Mucosa of rectum (tissue), 2 donors: ENCODE results near the gene TICRR.

Experiments
- H3K27ac ChIP-seq, 2 donors: one replicate each; pipeline ENCODE4 v1.7.0; 2013; ENCODE audit warnings: inconsistent platforms in 2 of 2, low read depth in 2 of 2, low read length in 2 of 2
- H3K27me3 ChIP-seq, 2 donors: one replicate each; pipeline ENCODE4 v1.7.0; 2013; ENCODE audit warnings: low read length in 2 of 2; ENCODE audit not compliant: control insufficient read depth in 2 of 2, insufficient read depth in 2 of 2
- H3K36me3 ChIP-seq, 2 donors: one replicate each; pipeline ENCODE4 v1.7.0; 2013; ENCODE audit warnings: low read length in 2 of 2; ENCODE audit not compliant: control insufficient read depth in 2 of 2, insufficient read depth in 2 of 2
- H3K4me1 ChIP-seq, 2 donors: one replicate each; pipeline ENCODE4 v1.7.0; 2013; ENCODE audit warnings: low read length in 2 of 2, mild to moderate bottlenecking in 1 of 2; ENCODE audit not compliant: control insufficient read depth in 2 of 2, insufficient read depth in 2 of 2
- H3K4me3 ChIP-seq, 2 donors: one replicate each; pipeline ENCODE4 v1.7.0; 2013; ENCODE audit warnings: low read length in 2 of 2
- H3K9ac ChIP-seq, 2 donors: one replicate each; pipeline ENCODE4 v1.7.0; 2013; ENCODE audit warnings: low read length in 2 of 2, low read depth in 1 of 2, mild to moderate bottlenecking in 1 of 2
- H3K9me3 ChIP-seq, 2 donors: one replicate each; pipeline ENCODE4 v1.7.0; 2013; ENCODE audit warnings: low read length in 2 of 2; ENCODE audit not compliant: control insufficient read depth in 2 of 2
- donor health status: healthy.
- donor health status: Normal muscosa, but diverticular disease.

Gene TICRR

DNA sequence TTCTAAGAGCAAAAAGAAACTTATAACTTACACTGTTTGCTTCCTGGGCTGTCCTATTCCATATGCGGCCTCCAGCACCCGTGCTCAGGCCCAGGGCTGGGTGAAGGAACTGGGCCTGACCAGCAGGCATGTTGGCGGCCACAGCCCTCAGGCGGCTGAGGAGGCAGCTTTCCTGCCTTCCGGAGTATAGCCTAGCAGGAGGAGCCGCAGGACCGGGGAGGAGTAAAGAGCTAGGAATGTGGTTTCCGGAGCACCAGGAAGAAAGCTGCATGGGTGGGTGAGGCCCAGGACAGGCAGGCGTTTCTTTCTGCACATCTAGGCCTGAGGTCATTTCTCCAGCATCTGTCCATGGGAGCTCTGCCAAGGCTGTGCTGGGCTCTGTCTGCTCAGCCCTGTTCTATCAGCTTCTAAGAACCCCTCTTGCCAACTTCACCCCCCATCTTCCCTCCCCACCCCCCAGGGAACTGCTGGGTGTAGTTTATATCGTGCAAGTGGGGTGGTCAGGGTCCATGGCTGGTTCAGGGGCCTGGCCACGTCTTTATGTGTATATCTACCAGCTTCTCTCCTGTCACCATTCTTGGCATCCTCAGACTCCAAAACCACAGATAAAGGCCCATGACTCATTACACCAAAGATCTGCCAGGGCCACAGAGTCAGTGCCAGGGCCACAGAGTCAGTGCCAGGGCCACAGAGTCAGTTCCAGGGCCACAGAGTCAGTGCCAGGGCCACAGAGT lies 87.8 kb downstream of the TICRR start:
- peaks cover 19 to 21% of the 10 kb centered on the region in 2 donors for H3K4me1 ChIP-seq
- peak overlapping the region; percentile 88 to 90 for H3K27ac ChIP-seq
- H3K27me3 ChIP-seq: peaks cover 0 to 3% of the 10 kb centered on the region in 2 donors
- peak overlapping the region; percentile 28 to 59 for H3K4me3 ChIP-seq
- H3K9ac ChIP-seq: peak overlapping the region; percentile 53 to 65
- H3K9me3 ChIP-seq: no peaks in the 10 kb centered on the region
- H3K36me3 ChIP-seq: no peaks in the 10 kb centered on the region

DNA sequence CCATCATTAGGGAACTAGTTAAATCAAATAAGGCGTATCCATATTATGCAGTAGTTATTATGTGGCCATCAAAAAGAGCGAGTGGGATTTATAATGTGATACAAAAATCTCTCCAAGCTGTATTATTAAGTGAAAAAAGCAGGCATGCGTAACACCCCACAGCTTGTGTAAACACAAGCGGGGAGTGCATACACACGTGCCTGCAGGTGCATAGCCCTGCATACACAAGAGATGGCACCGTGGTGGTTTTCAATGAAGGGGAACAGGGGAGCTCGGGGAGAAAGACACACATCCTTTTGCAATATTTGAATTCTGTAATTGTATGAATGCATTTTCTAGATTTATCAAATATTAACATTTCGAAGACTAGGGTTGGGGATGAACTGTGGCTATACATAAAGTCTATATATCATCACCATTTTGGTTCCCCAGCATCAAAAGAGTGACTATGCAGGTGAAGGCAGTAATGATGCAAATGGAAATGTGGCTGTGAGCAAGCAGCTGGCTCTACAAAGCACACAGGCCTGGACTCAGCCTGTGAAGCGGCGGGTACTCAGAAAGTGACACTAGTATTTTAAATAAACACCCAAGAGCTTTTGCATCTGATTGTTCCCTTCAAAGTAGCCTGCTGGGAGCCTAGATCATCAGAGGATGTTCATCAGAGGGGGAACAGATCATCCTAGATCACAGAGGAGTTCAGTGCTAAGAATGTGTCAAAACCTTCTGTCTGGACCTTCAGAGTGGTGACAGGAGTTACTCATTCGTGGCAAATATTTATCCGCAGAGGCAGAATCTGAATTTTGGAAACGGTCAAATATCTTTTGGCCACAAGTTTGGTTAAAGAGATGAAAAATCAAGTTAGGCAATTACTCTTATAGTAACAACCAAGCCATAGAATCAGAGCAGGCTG lies 89.4 kb downstream of the TICRR start:
- H3K9ac ChIP-seq: peak overlapping the region in 1 of 2 donors; percentile 76
- no peaks in the 10 kb centered on the region for H3K9me3 ChIP-seq
- H3K27me3 ChIP-seq: peaks cover 0 to 3% of the 10 kb centered on the region in 2 donors
- peak overlapping the region in 1 of 2 donors; percentile 61 for H3K27ac ChIP-seq
- H3K4me3 ChIP-seq: peak overlapping the region; percentile 51 to 52
- peaks cover 19 to 21% of the 10 kb centered on the region in 2 donors for H3K4me1 ChIP-seq
- H3K36me3 ChIP-seq: no peaks in the 10 kb centered on the region

DNA sequence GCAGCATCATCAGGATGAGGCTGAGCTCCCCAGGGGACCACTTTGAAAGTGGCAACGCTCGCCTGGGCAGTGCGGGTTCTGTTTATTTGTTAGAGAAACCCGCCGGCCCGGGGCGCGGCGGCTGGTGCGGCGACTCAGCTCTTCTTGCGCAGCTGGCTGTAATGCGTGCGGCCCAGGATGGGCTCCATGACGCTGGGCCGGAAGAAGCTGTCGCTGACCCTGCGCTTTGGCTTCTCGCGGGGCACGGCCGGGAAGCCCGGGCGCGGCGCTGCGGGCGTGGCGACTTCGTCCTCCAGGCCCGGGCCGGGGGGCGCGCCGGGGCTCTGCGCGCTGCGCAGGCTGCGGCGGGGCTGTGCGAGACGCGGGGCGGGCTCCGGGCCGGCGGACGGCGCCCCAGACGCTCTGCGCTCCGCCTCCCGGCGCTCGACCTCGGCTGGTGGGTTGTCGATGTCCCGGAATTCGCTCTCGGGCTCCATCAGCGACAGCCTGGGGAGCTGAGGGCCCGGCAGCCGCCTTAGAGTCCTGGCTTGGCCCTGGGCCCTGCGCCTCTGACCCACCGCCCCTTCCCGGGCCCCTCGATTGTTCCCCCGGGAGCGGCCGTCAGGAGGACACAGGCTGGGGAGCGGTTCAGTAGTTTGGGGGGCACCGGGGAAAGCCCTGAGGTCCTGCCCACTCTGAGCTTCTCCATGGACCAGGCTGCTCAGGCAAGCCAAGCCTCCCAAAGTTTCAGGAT lies 90.3 kb downstream of the TICRR start:
- Histone ChIP-seq H3K27me3 (peaks cover 0 to 3% of the 10 kb centered on the region in 2 donors), H3K9ac (peak overlapping the region; percentile 10 to 76), H3K36me3 (no peaks in the 10 kb centered on the region), H3K4me3 (peak overlapping the region; percentile 51 to 52), H3K4me1 (peaks cover 19 to 21% of the 10 kb centered on the region in 2 donors), H3K27ac (peak overlapping the region; percentile 61 to 71), H3K9me3 (no peaks in the 10 kb centered on the region)

DNA sequence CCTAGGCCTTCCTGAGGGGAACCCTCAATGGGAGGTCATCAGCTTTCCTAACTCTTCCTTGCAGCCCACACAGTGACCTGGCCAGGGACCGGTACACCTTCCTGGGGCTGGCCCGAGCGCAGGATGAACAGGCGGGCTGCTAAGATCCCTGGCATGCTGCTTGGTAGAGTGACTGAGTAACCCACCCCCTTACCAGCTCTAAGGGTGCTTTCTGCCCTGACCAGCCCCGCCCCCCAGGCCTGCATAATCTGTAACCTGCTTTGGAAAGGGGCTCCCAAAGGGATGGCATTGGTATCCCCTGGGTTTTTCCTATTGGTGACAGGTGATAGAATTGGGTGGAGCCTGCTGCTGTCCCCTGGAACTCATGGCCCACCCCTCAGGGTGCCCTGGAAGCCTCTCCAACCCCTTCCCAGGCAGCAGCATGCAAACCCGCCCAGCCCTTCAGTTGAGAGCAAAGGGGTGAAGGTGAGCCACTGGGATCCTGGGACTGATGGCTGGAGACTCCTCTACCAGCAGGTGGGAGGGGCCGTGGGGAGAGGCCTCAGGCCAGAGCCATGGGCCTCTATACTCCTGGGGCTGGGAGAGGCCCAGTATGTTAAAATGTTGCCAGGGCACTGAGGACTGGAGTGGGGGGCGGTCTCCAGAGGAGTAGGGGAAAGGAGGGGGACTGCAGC lies 91.1 kb downstream of the TICRR start:
- Histone ChIP-seq H3K27ac (peak overlapping the region; percentile 61 to 71), H3K4me1 (peaks cover 19 to 24% of the 10 kb centered on the region in 2 donors), H3K36me3 (no peaks in the 10 kb centered on the region), H3K27me3 (peaks cover 0 to 3% of the 10 kb centered on the region in 2 donors), H3K4me3 (peak overlapping the region; percentile 51 to 52), H3K9me3 (no peaks in the 10 kb centered on the region), H3K9ac (peak overlapping the region in 1 of 2 donors; percentile 10)

DNA sequence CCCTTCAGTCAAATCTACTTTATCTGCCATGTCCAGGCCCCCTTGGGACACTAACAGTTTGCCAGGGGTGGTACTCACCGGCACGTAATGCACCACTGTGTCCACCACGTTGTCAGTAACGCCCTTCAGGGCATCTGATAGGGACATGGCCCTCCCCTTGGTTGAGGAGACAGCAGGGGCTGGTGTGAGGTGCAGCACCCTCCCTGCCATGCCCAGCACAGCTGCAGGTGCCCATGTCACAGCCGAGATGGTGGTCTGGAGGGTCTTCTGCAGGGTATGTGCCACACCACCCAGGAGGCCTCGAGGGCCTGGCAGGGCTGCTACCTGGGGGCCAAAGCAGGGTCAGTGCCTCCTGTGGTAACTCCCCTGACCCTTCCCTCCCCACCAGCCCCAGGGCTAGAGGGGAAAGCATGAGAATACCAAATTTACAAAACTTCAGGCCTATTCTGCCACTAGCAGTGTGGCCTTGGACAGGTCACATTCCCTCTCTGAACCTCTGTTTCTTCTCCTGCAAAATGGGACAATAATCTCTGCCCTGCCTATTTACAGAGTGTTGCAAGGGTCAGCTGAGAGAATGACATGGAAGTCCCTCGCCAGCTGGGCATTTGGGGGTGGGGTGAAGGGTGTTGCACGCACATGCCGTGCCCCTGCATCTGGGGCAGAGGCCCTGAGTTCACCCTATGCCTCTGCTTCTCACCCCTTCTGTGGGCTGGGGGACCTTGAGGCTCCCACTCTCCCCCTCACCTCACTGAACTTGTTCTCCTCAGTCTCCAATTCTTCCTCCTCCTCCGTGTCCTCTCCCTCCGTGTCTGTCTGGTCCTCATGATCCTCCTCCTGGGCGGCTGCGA lies 91.8 kb downstream of the TICRR start:
- no peak overlapping the region for H3K4me3 ChIP-seq
- H3K27me3 ChIP-seq: peaks cover 0 to 3% of the 10 kb centered on the region in 2 donors
- peaks cover 19 to 26% of the 10 kb centered on the region in 2 donors for H3K4me1 ChIP-seq
- no peak overlapping the region for H3K27ac ChIP-seq
- no peaks in the 10 kb centered on the region for H3K9me3 ChIP-seq
- H3K36me3 ChIP-seq: no peaks in the 10 kb centered on the region
- no peak overlapping the region for H3K9ac ChIP-seq

DNA sequence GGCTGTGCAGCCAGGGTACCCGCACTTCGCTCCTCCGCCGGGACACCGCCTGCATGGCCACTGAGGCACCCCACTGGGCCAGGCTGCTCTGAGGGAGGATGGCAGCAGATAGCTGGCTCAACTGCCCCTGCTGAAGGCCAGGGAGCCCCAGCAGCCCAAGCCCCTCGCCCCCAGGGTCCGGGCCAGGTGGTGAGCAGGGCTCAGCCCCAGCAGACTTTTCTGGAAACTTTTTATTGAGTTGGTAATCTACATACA lies 92.4 kb downstream of the TICRR start:
- H3K4me3 ChIP-seq: no peak overlapping the region
- H3K27me3 ChIP-seq: peaks cover 0 to 3% of the 10 kb centered on the region in 2 donors
- no peak overlapping the region for H3K9ac ChIP-seq
- H3K9me3 ChIP-seq: no peaks in the 10 kb centered on the region
- H3K27ac ChIP-seq: no peak overlapping the region
- H3K36me3 ChIP-seq: no peaks in the 10 kb centered on the region
- H3K4me1 ChIP-seq: peaks cover 15 to 20% of the 10 kb centered on the region in 2 donors

DNA sequence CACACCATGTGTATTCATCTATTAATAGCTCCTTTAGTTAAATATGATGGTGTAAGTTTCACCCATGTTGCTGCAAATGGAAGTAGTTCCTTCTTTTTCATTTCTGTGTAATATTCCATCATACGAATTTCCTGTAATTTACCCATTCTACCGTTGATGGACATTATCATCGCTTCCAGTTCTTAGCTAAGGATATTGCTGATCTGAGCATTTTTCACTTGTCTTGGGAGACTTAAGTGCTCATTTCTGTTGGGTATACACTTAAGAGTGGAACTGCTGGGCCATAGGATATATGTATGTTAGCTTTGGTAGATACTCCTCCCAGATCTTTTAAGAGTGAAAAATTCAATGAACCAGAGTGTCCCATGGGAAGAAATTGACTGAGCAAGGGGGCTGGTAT lies 92.9 kb downstream of the TICRR start:
- no peak overlapping the region for H3K9ac ChIP-seq

DNA sequence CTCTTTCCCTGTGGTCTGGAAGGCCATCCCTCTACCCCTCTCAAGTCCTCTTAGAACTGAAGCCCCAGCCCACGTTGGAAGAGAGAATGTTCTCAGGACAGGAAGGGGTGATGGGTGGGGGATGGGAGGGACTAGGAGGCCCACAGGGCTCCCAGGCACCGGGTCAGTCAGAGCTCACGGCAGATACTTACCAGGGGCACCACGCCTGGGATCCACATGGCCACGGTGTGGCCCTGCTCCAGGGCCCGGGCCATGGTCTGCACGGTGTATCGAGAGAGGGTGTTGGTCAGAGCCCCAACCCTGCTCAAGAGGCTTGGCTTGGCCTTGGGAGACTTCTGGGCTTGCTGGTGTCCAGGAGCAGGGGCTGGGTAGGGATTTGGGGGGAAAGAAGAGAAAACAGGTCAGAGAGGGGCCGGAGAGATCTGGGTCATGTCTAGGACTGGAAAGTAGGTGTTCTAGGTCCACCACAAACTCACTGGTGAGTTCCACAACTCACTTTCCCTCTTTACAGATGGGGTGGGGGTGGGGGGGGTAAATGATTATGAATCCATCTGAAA lies 94.1 kb downstream of the TICRR start:
- no peak overlapping the region for H3K9ac ChIP-seq
- no peak overlapping the region for H3K27ac ChIP-seq
- H3K9me3 ChIP-seq: no peaks in the 10 kb centered on the region
- no peaks in the 10 kb centered on the region for H3K27me3 ChIP-seq
- peaks cover 9 to 12% of the 10 kb centered on the region in 2 donors for H3K4me1 ChIP-seq
- no peak overlapping the region for H3K4me3 ChIP-seq
- no peaks in the 10 kb centered on the region for H3K36me3 ChIP-seq

More for the DNA sequence above, 92.9 kb downstream of the TICRR start:
- Histone ChIP-seq H3K9me3 (no peaks in the 10 kb centered on the region), H3K27me3 (no peaks in the 10 kb centered on the region), H3K4me1 (peaks cover 10 to 15% of the 10 kb centered on the region in 2 donors), H3K27ac (no peak overlapping the region), H3K36me3 (no peaks in the 10 kb centered on the region), H3K4me3 (no peak overlapping the region)

DNA sequence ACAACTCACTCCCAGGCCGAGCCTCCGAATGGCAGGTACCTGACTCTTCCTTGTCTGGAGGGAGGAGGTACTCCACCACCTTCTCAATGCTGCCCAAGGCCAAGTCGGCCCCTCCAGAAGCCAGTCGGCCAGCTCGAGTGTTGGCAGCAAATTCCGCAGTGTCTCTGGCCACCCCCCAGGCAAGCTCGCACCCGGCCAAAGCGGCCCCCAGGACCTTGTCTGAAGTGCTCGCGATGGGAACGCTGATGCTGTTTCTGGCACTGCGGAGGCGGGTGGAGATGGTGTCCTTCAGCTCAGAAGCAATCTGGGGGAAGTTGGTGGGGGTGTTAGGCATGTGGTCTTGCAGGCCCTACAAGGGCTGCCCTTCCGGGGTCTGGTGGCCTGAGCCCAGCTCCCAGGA lies 94.7 kb downstream of the TICRR start:
- no peak overlapping the region for H3K9ac ChIP-seq
- no peaks in the 10 kb centered on the region for H3K27me3 ChIP-seq
- H3K36me3 ChIP-seq: no peaks in the 10 kb centered on the region
- H3K4me3 ChIP-seq: no peak overlapping the region
- peaks cover 6 to 9% of the 10 kb centered on the region in 2 donors for H3K4me1 ChIP-seq
- H3K9me3 ChIP-seq: no peaks in the 10 kb centered on the region
- H3K27ac ChIP-seq: no peak overlapping the region
